IPS-NIHi7 (cell line): ENCODE data around the gene NPLOC4.
"Not testable (repeated sequence)": the region's sequence is repeated elsewhere in the genome, so short reads cannot be mapped to it uniquely, and the experiment has no call there.

Source experiments
- DNase-seq: peaks from one replicate; pipeline ENCODE4 v3.0.0; 2012; ENCODE audit warnings: mixed read lengths; ENCODE audit errors: extremely low spot score

NPLOC4 gene

GRCh38 chr17:81636505-81637288 is at the start of gene NPLOC4, which contains the start of gene TSPAN10:
Gene NPLOC4, minus strand, starts transcription at chr17:81637112. Its CDS starts 182 bp downstream, at chr17:81636930.
Gene TSPAN10, plus strand, starts transcription at chr17:81637196. Its CDS starts 5,217 bp downstream, at chr17:81642413.
- DNase-seq, result peak; percentile 100

DNA sequence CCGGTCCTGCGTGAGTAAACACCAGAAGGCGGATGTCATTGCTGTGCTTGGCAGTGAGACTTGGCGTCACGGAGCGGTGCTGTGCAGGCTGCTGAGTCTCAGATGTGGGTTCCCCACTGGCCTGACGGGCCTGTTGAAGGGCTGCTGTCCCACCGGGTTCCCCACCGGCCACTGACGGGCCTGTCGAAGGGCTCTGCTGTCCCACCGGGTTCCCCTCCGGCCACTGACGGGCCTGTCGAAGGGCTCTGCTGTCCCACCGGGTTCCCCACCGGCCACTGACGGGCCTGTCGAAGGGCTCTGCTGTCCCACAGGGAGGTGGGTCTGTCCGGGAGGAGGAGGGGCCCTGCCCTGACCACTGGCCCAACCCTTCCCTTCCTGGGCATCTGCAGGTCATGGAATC is 49.7 kb upstream of the NPLOC4 start:
- DNase-seq, result no peak

DNA sequence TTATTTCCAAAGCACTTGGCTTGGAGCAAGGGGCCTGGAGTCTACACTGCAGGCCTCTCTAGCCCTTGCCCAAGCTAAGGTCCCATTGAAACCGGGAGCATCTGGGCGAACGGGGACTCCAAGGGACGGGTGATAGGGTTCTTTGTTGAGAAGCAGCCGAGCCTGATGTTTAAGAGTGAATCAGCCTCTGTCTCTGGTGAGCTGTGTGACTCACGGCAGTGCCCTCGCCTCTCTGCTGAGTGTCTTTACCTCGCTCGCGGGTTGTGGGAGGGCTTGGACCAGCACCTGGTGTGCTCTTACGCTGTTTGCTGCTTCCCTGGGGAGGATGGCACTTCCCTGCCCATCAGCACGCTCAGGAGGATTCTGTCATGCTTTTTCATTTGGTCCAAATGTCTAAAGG is 48.2 kb upstream of the NPLOC4 start:
- no peak for DNase-seq

- no peak for DNase-seq
These were observed 47.6 kb upstream of the NPLOC4 start for GRCh38 chr17:81684442-81684911.

DNA sequence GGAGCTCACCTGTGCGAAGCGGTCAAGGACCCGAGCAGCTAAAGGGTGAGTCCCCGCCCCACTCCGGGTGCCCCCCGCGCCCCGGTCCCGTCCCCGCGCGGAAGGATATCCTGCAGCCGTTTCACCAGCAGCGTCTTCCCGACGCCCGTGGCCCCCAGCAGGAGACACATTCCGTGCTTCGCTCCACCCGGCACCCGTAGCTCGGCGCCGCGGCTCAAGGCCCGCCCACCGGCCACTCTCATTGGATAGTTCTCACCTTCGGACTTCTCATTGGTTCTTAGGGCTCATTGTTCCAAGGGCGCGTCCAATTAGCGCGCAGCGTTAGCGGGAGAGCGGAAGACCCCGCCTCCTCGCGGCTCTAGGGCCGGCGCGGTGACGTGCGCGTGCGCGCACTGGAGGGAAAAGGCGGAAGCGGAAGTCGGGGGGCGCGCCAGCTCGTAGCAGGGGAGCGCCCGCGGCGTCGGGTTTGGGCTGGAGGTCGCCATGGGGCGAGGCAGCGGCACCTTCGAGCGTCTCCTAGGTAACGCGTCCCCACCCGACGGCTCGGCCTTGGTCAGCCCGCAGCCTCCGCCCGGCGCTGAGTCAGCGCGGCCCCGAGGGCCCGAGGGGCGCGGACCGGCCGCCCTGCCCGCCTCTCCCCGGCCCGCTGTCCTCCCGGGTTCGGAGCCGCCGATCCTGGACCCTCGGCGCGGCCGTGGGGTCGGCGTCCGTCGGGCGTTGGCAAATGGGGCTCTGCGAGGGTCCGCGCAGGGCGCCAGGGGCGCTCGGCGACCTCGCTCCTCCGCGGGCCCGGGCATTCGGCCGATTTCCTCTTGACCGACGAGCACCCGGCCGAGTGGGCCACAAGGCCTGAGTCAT is 46.9 kb upstream of the NPLOC4 start, which contains the start of the genes ARL16 and HGS:
TSS of gene ARL16 (minus strand) at position 214 of the 858 bp plus-strand sequence. CDS start at position 170, 44 bp downstream.
TSS of gene HGS (plus strand) at position 428 of the 858 bp plus-strand sequence. CDS start at position 484, 56 bp downstream.
- peak; percentile 100 for DNase-seq

DNA sequence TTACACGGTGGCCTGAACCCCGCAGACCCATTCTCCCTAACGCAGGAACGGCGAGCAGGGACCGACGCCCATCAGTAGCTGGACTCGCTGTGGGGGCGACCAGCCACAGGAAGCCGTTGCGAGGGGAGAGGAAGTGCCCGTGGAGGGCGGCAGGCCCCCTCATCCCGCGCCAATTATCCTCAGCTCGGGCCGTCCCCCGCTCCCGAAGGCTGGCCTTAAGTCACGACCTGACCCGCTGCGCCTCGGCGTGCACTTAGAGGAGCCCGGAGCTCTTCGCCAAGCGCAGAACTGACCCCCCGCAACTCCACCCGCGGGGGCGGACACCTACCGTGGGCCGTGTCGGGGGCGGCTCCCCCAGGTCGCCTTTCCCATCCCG is 46.3 kb upstream of the NPLOC4 start:
- DNase-seq, result no peak

DNA sequence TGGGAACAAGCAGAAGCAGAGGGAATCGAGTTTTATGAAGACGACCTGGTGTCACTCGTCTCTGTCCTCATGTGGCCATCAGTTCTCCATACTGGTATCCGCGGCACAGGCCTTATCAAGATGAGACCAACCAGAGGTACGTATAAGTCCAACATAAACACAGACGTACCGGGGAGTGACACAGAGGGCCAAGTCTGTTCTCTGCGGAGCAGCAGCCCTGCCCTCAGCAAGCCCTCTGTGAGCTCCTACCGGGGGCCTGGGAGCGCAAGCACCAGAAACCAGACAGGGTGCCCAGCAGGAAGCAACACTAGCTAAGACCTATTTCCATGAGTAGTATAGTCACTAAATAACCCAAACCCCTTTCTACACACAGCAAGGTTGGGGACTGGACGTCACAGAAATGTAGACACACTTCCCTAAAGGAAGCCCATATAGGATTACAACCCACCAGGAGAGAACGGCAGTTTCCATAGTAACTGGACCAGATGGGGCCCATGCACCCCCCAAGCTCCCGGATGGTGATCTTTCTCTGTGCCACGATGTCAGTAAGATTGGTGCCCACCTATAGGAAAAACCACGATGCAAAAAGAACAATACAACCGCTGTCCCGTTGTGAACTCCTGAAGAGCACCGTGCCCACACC is 45.8 kb upstream of the NPLOC4 start:
- DNase-seq, result no peak

DNA sequence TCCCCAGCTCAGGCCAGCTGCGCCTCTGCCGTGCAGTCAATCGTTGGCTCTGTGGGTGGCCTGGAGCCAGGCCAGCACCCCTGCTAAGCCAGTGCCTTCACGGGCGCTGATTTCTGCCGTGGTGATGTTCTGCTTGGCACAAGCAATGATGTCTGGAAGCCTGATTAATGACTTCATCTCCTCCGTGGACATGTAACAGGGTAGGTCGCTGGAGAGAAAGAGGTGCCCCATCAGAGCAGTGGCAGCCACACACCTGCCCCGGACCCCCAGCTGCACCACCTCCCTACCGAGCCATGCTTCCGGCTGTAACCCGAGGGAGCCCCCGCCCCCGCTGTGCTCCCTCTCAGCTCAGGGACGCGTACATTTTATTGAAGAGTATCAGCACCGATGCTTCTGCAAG is 44.8 kb upstream of the NPLOC4 start:
- no peak for DNase-seq

DNA sequence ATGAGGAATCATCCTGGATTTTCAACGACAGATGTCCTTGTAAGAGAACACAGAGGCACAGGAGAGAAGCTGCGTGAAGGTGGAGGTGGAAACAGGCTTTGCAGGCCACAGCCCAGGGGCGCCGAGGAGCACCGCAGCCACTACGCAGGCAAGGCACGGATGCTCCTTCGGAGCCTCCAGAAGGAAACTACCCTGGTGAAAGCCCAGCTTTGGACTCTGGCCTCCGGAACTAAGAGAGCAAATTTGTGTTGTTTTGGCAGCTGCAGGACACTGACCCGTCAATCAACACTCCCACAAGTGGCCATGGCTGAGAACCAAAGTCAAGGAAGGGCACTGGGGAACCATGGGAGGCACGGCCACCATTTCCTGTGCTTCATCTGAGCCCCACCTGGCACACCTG is 43.2 kb upstream of the NPLOC4 start:
- DNase-seq, result no peak

DNA sequence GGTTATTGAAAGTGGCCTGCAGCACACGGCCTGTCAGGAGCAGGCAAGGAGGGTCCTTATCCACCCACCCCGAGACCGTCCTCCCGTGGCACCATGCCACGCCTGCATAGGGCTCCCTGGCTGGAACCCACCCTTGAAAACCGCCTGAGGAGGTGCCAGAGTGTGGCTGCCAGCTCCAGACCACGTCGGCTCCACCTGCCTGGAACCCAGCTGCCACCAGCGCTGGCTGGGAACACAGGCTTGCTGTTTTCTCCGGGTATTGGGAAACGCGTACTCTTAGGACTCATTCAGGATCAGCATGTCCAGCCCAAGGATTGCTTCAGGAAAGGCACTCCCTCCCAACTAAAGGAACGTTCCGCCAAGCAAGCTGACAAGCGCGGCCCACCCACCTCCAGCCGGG is 40.0 kb upstream of the NPLOC4 start:
- no peak for DNase-seq

DNA sequence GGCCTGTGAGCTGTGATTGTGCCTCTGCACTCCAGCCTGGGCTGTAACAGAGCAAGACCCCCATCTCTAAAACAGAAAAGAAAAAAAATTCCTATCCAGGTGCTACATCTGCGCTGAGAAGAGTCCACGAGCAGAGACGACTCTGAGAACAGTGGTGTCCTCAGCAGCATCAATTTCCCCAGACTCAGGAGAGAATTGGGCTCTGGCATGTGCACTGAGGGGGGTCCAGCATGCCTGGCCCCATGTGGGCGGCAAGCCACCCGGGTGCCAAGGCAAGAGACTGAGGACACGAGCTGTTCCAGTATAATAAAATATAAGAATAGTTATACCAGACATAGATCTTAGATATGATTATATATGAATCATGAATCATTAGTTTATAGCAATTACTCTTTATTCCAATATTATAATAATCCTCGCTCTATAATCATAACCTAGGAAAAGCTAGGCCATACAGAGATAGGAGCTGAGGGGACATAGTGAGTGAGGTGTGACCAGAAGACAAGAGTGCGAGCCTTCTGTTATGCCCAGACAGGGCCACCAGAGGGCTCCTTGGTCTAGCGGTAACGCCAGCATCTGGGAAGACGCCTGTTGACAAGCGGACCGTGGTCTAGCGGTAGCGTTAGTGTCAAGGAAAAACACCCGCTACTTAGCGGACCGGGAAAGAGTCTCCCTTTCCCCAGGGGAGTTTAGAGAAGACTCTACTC is 38.8 kb upstream of the NPLOC4 start:
- not testable (repeated sequence) for DNase-seq

GRCh38 chr17:81673561-81674258 is 36.8 kb upstream of the NPLOC4 start:
- no peak for DNase-seq

GRCh38 chr17:81672954-81673353 is 36.0 kb upstream of the NPLOC4 start:
- DNase-seq, result no peak

GRCh38 chr17:81672504-81672903 is 35.6 kb upstream of the NPLOC4 start:
- no peak for DNase-seq

GRCh38 chr17:81667754-81668153 is 30.8 kb upstream of the NPLOC4 start:
- no peak for DNase-seq

- DNase-seq, result peak; percentile 98
These were observed 29.7 kb upstream of the NPLOC4 start, which contains the start of the genes CCDC137 and OXLD1 for GRCh38 chr17:81666342-81667191. Gene CCDC137, plus strand, starts transcription at chr17:81666737. Its CDS starts 30 bp downstream, at chr17:81666767. Gene OXLD1, minus strand, starts transcription at chr17:81666605. Its CDS starts 28 bp downstream, at chr17:81666577.

DNA sequence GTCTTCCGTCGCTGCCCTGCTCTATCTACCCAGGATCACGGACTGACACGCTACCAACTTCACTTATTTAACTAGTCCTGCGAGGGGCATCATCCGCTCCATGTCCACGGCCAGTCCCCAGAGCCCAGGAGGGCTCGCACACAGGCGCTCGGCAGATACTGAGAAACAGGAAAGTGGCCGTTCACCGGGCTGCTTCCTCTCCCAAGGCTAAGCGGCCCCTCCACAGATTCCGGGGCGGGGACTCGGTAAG is 29.1 kb upstream of the NPLOC4 start:
- DNase-seq, result peak; percentile 60

DNA sequence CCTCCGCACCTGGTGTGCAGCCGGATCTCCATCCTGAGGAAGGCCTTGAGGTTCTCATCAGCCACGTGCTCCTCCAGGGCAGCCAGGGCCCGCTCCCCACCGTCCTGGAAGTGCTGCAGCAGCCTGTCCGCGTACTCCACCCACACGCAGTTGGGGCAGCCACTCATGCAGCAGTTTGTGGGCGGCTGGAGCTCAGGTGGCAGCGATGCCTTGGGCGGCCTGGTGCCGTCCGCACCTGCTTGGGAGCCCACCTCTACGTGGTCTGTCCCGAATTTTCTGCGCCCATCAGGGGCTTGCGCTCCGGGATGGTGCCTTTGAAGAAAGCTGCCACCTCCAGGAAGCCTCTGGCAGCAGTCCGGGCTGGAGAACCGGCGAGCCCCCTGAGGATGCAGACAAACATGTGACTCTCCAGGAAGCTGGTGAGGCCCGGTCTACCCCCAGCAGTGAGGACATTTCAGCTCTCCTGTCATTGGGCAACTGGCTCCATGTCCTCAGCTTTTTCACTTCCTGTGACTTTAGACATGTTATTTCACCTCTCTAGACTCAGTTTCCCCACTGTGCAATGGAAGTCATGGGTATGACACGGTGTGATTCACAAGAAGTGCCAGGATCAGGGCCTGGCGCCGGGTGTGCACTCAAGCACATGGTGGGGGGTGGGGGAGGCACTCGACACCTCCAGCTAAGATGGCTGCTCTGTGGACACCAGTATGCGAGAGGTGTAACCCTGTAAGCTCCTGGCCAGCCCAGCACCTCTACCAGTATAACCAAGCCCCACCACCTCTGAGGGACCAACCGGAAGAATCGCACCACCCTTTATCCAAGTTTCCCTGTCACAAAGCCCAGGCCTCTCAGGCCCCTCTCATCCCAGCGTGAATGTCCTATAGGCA is 28.5 kb upstream of the NPLOC4 start:
- no peak for DNase-seq

GRCh38 chr17:81664051-81664470 is 27.1 kb upstream of the NPLOC4 start:
- DNase-seq, result no peak
